SHP77 treated with DMSO at 0.1 percent for 48 hours (cell line): ENCODE results near the gene DAGLB.
A peak's percentile ranks its signal among the peaks of the same experiment; 100 is the strongest.
"Not testable (repeated sequence)": the region's sequence is repeated elsewhere in the genome, so short reads cannot be mapped to it uniquely, and the experiment has no call there.

Experiments used
- DNase-seq: peaks from one replicate; lab custom pipeline; 2025; lab: John Stamatoyannopoulos, UW

The DAGLB gene

GRCh38 chr7:6460990-6461584 lies 13.3 kb upstream of the DAGLB start:
- no peak for DNase-seq

- no peak for DNase-seq
These were observed 12.5 kb upstream of the DAGLB start for GRCh38 chr7:6460303-6460702.

GRCh38 chr7:6458676-6459075 lies 10.9 kb upstream of the DAGLB start:
- not testable (repeated sequence) for DNase-seq

GRCh38 chr7:6453734-6454133 lies 6.0 kb upstream of the DAGLB start:
- DNase-seq: no peak

- DNase-seq: no peak
These were observed 3.5 kb upstream of the DAGLB start for GRCh38 chr7:6451224-6451705.

- DNase-seq: not testable (repeated sequence)
These were observed 2.8 kb upstream of the DAGLB start for GRCh38 chr7:6450591-6450990.

- not testable (repeated sequence) for DNase-seq
These were observed 2.1 kb upstream of the DAGLB start for GRCh38 chr7:6449884-6450283.

- no peak for DNase-seq
These were observed 1.3 kb upstream of the DAGLB start for GRCh38 chr7:6448943-6449543.

GRCh38 chr7:6446838-6447580 lies 745 bp downstream of the DAGLB start:
- peak; percentile 27 for DNase-seq

- peak; percentile 35 for DNase-seq
These were observed 3.1 kb downstream of the DAGLB start for GRCh38 chr7:6444516-6445269.

- DNase-seq: no peak
These were observed 4.3 kb downstream of the DAGLB start for GRCh38 chr7:6443372-6443941.

- DNase-seq: no peak
These were observed 5.6 kb downstream of the DAGLB start for GRCh38 chr7:6442114-6442513.

- no peak for DNase-seq
These were observed 7.4 kb downstream of the DAGLB start for GRCh38 chr7:6440381-6440780.

GRCh38 chr7:6438427-6438826 lies 9.3 kb downstream of the DAGLB start:
- DNase-seq: no peak

- no peak for DNase-seq
These were observed 10.5 kb downstream of the DAGLB start for GRCh38 chr7:6437251-6437650.

- DNase-seq: no peak
These were observed 11.4 kb downstream of the DAGLB start for GRCh38 chr7:6436385-6436685.

GRCh38 chr7:6435486-6436384 lies 12.0 kb downstream of the DAGLB start:
- DNase-seq: peak; percentile 59

GRCh38 chr7:6433784-6434615 lies 13.8 kb downstream of the DAGLB start:
- no peak for DNase-seq

- DNase-seq: no peak
These were observed 15.0 kb downstream of the DAGLB start for GRCh38 chr7:6432781-6433180.

GRCh38 chr7:6430974-6431373 lies 16.8 kb downstream of the DAGLB start:
- no peak for DNase-seq
